Measurements from ENCODE around the gene TKTL1. TPM values are rescaled to one million over a fixed set of nuclear protein-coding genes. Genes with fewer than 3 reads are reported as not detected.
"Not testable (repeated sequence)": the region's sequence is repeated elsewhere in the genome, so short reads cannot be mapped to it uniquely, and the experiment has no call there.

The TKTL1 gene
- polyA plus RNA-seq, 1 donor from 2014 or later = 5.5 TPM

- no peak overlapping the region for H3K27ac Mint-ChIP-seq
- peak overlapping the region; percentile 34 to 80 (median 58) for H3K4me3 Mint-ChIP-seq
- H3K27me3 Mint-ChIP-seq = peaks cover 4% of the 10 kb centered on the region
- no peaks in the 10 kb centered on the region for H3K9me3 Mint-ChIP-seq
- H3K4me1 Mint-ChIP-seq = peaks cover 33 to 42% (median 34%) of the 10 kb centered on the region in 3 donors
- no peaks in the 10 kb centered on the region for H3K36me3 Mint-ChIP-seq
These were observed 26.0 kb downstream of the TKTL1 start for GRCh38 chrX:154321594-154321993.

GRCh38 chrX:154322890-154323289 lies 27.3 kb downstream of the TKTL1 start:
- H3K4me3 Mint-ChIP-seq = peak overlapping the region in 1 of 4 donors; percentile 37
- H3K27me3 Mint-ChIP-seq = no peaks in the 10 kb centered on the region
- peak overlapping the region in 1 of 3 donors; percentile 44 for H3K27ac Mint-ChIP-seq
- no peaks in the 10 kb centered on the region for H3K9me3 Mint-ChIP-seq
- H3K36me3 Mint-ChIP-seq = no peaks in the 10 kb centered on the region
- peaks cover 37 to 50% (median 39%) of the 10 kb centered on the region in 3 donors for H3K4me1 Mint-ChIP-seq

GRCh38 chrX:154323537-154323936 lies 27.9 kb downstream of the TKTL1 start:
- H3K9me3 Mint-ChIP-seq = no peaks in the 10 kb centered on the region
- H3K4me1 Mint-ChIP-seq = peaks cover 37 to 53% (median 39%) of the 10 kb centered on the region in 3 donors
- H3K27me3 Mint-ChIP-seq = no peaks in the 10 kb centered on the region
- peak overlapping the region in 1 of 4 donors; percentile 54 for H3K4me3 Mint-ChIP-seq
- no peak overlapping the region for H3K27ac Mint-ChIP-seq
- H3K36me3 Mint-ChIP-seq = no peaks in the 10 kb centered on the region

GRCh38 chrX:154325541-154325940 lies 29.9 kb downstream of the TKTL1 start:
- peak overlapping the region in 1 of 3 donors; percentile 16 for H3K27ac Mint-ChIP-seq
- H3K27me3 Mint-ChIP-seq = no peaks in the 10 kb centered on the region
- peaks cover 32 to 47% (median 35%) of the 10 kb centered on the region in 3 donors for H3K4me1 Mint-ChIP-seq
- peak overlapping the region in 1 of 4 donors; percentile 72 for H3K4me3 Mint-ChIP-seq
- H3K9me3 Mint-ChIP-seq = no peaks in the 10 kb centered on the region
- no peaks in the 10 kb centered on the region for H3K36me3 Mint-ChIP-seq

GRCh38 chrX:154327038-154327820 lies 31.6 kb downstream of the TKTL1 start:
- H3K27ac Mint-ChIP-seq = peak overlapping the region in 2 of 3 donors; percentile 17 to 93
- peak overlapping the region in 2 of 4 donors; percentile 72 to 79 for H3K4me3 Mint-ChIP-seq
- no peaks in the 10 kb centered on the region for H3K9me3 Mint-ChIP-seq
- H3K4me1 Mint-ChIP-seq = peaks cover 21 to 35% (median 30%) of the 10 kb centered on the region in 3 donors
- H3K36me3 Mint-ChIP-seq = no peaks in the 10 kb centered on the region
- H3K27me3 Mint-ChIP-seq = peaks cover 2% of the 10 kb centered on the region

- Mint-ChIP-seq H3K9me3 (no peaks in the 10 kb centered on the region), H3K4me1 (peaks cover 15 to 33% (median 20%) of the 10 kb centered on the region in 3 donors), H3K4me3 (no peak overlapping the region), H3K27me3 (peaks cover 2% of the 10 kb centered on the region), H3K27ac (no peak overlapping the region), H3K36me3 (no peaks in the 10 kb centered on the region)
These were observed 33.1 kb downstream of the TKTL1 start for GRCh38 chrX:154328646-154329045.

- H3K27me3 Mint-ChIP-seq = peaks cover 2% of the 10 kb centered on the region
- H3K4me1 Mint-ChIP-seq = peaks cover 20 to 39% (median 25%) of the 10 kb centered on the region in 3 donors
- H3K36me3 Mint-ChIP-seq = no peaks in the 10 kb centered on the region
- H3K9me3 Mint-ChIP-seq = no peaks in the 10 kb centered on the region
- H3K27ac Mint-ChIP-seq = no peak overlapping the region
- H3K4me3 Mint-ChIP-seq = no peak overlapping the region
These were observed 33.7 kb downstream of the TKTL1 start for GRCh38 chrX:154329294-154329693.

- Mint-ChIP-seq H3K4me3 (no peak overlapping the region), H3K27ac (no peak overlapping the region), H3K36me3 (no peaks in the 10 kb centered on the region)
These were observed 37.0 kb downstream of the TKTL1 start for GRCh38 chrX:154332561-154332960.

GRCh38 chrX:154333116-154333515 lies 37.5 kb downstream of the TKTL1 start:
- no peak overlapping the region for H3K4me3 Mint-ChIP-seq
- H3K9me3 Mint-ChIP-seq = no peaks in the 10 kb centered on the region
- H3K27ac Mint-ChIP-seq = peak overlapping the region in 1 of 3 donors; percentile 41
- peaks cover 7 to 24% (median 13%) of the 10 kb centered on the region in 3 donors for H3K4me1 Mint-ChIP-seq
- H3K27me3 Mint-ChIP-seq = peaks cover 2% of the 10 kb centered on the region
- H3K36me3 Mint-ChIP-seq = no peaks in the 10 kb centered on the region

More at GRCh38 chrX:154332561-154332960, 37.0 kb downstream of the TKTL1 start:
- Mint-ChIP-seq H3K27me3 (peaks cover 2% of the 10 kb centered on the region), H3K9me3 (no peaks in the 10 kb centered on the region), H3K4me1 (peaks cover 9 to 28% (median 13%) of the 10 kb centered on the region in 3 donors)

- H3K4me1 Mint-ChIP-seq = peaks cover 7 to 22% (median 13%) of the 10 kb centered on the region in 3 donors
- peak overlapping the region; percentile 8 to 83 (median 54) for H3K4me3 Mint-ChIP-seq
- peaks cover 2% of the 10 kb centered on the region for H3K27me3 Mint-ChIP-seq
- H3K36me3 Mint-ChIP-seq = no peaks in the 10 kb centered on the region
- peak overlapping the region; percentile 41 to 90 (median 54) for H3K27ac Mint-ChIP-seq
- no peaks in the 10 kb centered on the region for H3K9me3 Mint-ChIP-seq
These were observed 38.3 kb downstream of the TKTL1 start for GRCh38 chrX:154333837-154334271.

- H3K4me3 Mint-ChIP-seq = peak overlapping the region in 3 of 4 donors; percentile 13 to 83 (median 76)
- H3K27me3 Mint-ChIP-seq = peaks cover 2% of the 10 kb centered on the region
- peak overlapping the region; percentile 3 to 54 (median 41) for H3K27ac Mint-ChIP-seq
- no peaks in the 10 kb centered on the region for H3K36me3 Mint-ChIP-seq
- peaks cover 7 to 22% (median 13%) of the 10 kb centered on the region in 3 donors for H3K4me1 Mint-ChIP-seq
- H3K9me3 Mint-ChIP-seq = no peaks in the 10 kb centered on the region
These were observed 38.9 kb downstream of the TKTL1 start for GRCh38 chrX:154334496-154334895.

- not testable (repeated sequence) for H3K4me1 Mint-ChIP-seq, H3K27ac Mint-ChIP-seq, H3K9me3 Mint-ChIP-seq, H3K4me3 Mint-ChIP-seq, H3K27me3 Mint-ChIP-seq, H3K36me3 Mint-ChIP-seq
These were observed 46.1 kb downstream of the TKTL1 start for GRCh38 chrX:154341399-154342298.

- H3K27ac Mint-ChIP-seq, H3K27me3 Mint-ChIP-seq, H3K9me3 Mint-ChIP-seq, H3K4me3 Mint-ChIP-seq, H3K4me1 Mint-ChIP-seq, H3K36me3 Mint-ChIP-seq: not testable (repeated sequence)
These were observed 47.5 kb downstream of the TKTL1 start for GRCh38 chrX:154343063-154343462.

GRCh38 chrX:154343620-154344019 lies 48.0 kb downstream of the TKTL1 start:
- not testable (repeated sequence) for H3K9me3 Mint-ChIP-seq, H3K4me1 Mint-ChIP-seq, H3K4me3 Mint-ChIP-seq, H3K36me3 Mint-ChIP-seq, H3K27me3 Mint-ChIP-seq, H3K27ac Mint-ChIP-seq

- peak overlapping the region; percentile 59 to 92 (median 89) for H3K27ac Mint-ChIP-seq
- H3K4me1 Mint-ChIP-seq = peaks cover 5 to 14% (median 14%) of the 10 kb centered on the region in 3 donors
- no peaks in the 10 kb centered on the region for H3K27me3 Mint-ChIP-seq
- peaks cover 4% of the 10 kb centered on the region for H3K36me3 Mint-ChIP-seq
- H3K4me3 Mint-ChIP-seq = peak overlapping the region in 2 of 4 donors; percentile 34 to 49
- H3K9me3 Mint-ChIP-seq = no peaks in the 10 kb centered on the region
These were observed 52.5 kb downstream of the TKTL1 start for GRCh38 chrX:154348114-154348531.

Data from IgD-negative memory B cell (primary cell).